OCI-LY3 (cell line): ENCODE results near the gene MYL12B.

Experiments used
- CTCF ChIP-seq: fragments of 200-600, 300-600 bp; sonication (generic); IDR thresholded peaks from 2 replicates; pipeline ENCODE4 v1.5.1; 2014; ENCODE audit warnings: antibody characterized with exemption, low read length, low read depth
- EZH2phosphoT487 ChIP-seq: fragments of 200-600 bp; shearing (Covaris generic); IDR thresholded peaks from 2 replicates; pipeline ENCODE4 v1.6.1; 2018; ENCODE audit warnings: antibody characterized with exemption, mixed run types, low read depth

GRCh38 chr18:3269241-3269913 lies 7.4 kb downstream of the MYL12B start:
- no peak for TF ChIP-seq CTCF
- no peak for TF ChIP-seq EZH2phosphoT487
